AG09319 (cell line): ENCODE measurements around the gene CHN2.

Experiments used
- DNase-seq: peaks from one replicate; pipeline ENCODE4 v3.0.0-alpha.2; 2010; ENCODE audit warnings: low read depth; ENCODE audit errors: extremely low read depth
- CTCF ChIP-seq: IDR thresholded peaks from 2 replicates; pipeline ENCODE4 v1.5.1; 2011; ENCODE audit warnings: low read depth, mild to moderate bottlenecking, inconsistent platforms, low read length, moderate library complexity

CHN2 gene

GRCh38 chr7:29228289-29229011 lies 33.9 kb downstream of the CHN2 start:
- DNase-seq = no peak
- no peak for TF ChIP-seq CTCF

- no peak for TF ChIP-seq CTCF
- no peak for DNase-seq
Measured at GRCh38 chr7:29229066-29229465, 34.5 kb downstream of the CHN2 start.

- no peak for DNase-seq
- TF ChIP-seq CTCF = no peak
Measured at GRCh38 chr7:29229946-29230345, 35.4 kb downstream of the CHN2 start.

- no peak for TF ChIP-seq CTCF
- no peak for DNase-seq
Measured at GRCh38 chr7:29230871-29231345, 36.3 kb downstream of the CHN2 start.

- TF ChIP-seq CTCF = no peak
- DNase-seq = no peak
Measured at GRCh38 chr7:29231671-29232232, 37.2 kb downstream of the CHN2 start.

- no peak for TF ChIP-seq CTCF
- no peak for DNase-seq
Measured at GRCh38 chr7:29234438-29234837, 39.9 kb downstream of the CHN2 start.

- DNase-seq = no peak
- TF ChIP-seq CTCF = no peak
Measured at GRCh38 chr7:29236071-29236580, 41.6 kb downstream of the CHN2 start.
